IgD-negative memory B cell (primary cell): Measurements from ENCODE around the gene GNAT3. TPM values are rescaled to one million over a fixed set of nuclear protein-coding genes. Genes with fewer than 3 reads are reported as not detected.

ENCODE experiments used
- H3K27ac Mint-ChIP-seq, 3 donors: one replicate each; pipeline ENCODE4 v1.8.0; 2020 to 2022; ENCODE audit warnings: mild to moderate bottlenecking in 3 of 3, mixed read lengths in 3 of 3, moderate library complexity in 1 of 3
- H3K27me3 Mint-ChIP-seq: one replicate; pipeline ENCODE4 v1.8.0; 2021; ENCODE audit warnings: mixed read lengths
- H3K36me3 Mint-ChIP-seq: one replicate; pipeline ENCODE4 v1.8.0; 2020; ENCODE audit warnings: mild to moderate bottlenecking, mixed read lengths
- H3K4me1 Mint-ChIP-seq, 3 donors: one replicate each; pipeline ENCODE4 v1.8.0; 2020 to 2022; ENCODE audit warnings: mixed read lengths in 3 of 3, mild to moderate bottlenecking in 1 of 3
- H3K4me3 Mint-ChIP-seq, 4 donors: one replicate each; pipeline ENCODE4 v1.8.0; 2020 to 2022; ENCODE audit warnings: mild to moderate bottlenecking in 4 of 4, mixed read lengths in 4 of 4, moderate library complexity in 3 of 4
- H3K9me3 Mint-ChIP-seq, 3 donors: one replicate each; pipeline ENCODE4 v1.8.0; 2020 to 2021; ENCODE audit warnings: mixed read lengths in 3 of 3, mild to moderate bottlenecking in 1 of 3
- polyA plus RNA-seq: library from polyadenylated mRNA; unstranded; fragments of 300-500 nt; fragmentation: Illumina TruSeq; gene quantifications from one replicate; pipeline ENCODE4 v1.2.3, GENCODE V29; 2021

GNAT3 gene
- polyA plus RNA-seq, 1 donor from 2014 or later, result not detected

DNA sequence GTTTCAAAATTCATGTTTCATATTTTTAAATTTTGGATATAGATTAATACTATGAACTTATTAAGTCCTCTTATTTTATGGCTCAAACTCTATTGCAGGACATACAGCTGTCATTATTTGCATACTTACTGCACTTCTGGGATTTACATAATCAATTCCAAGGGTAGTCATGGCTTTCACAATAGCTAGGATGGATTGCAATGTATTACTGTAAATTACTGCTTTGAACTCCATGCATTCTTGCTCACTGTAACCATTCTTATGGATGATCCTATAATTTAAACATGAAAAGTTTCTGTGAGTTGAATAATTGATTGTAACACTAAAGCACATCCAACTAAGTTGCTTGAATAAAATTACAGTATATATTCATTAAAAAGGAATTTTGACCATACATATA is 23.5 kb downstream of the GNAT3 start:
- Mint-ChIP-seq H3K27me3 (no peaks in the 10 kb centered on the region), H3K4me3 (no peak overlapping the region), H3K36me3 (no peaks in the 10 kb centered on the region), H3K27ac (no peak overlapping the region), H3K9me3 (peaks cover 5 to 10% (median 6%) of the 10 kb centered on the region in 3 donors), H3K4me1 (no peaks in the 10 kb centered on the region)

DNA sequence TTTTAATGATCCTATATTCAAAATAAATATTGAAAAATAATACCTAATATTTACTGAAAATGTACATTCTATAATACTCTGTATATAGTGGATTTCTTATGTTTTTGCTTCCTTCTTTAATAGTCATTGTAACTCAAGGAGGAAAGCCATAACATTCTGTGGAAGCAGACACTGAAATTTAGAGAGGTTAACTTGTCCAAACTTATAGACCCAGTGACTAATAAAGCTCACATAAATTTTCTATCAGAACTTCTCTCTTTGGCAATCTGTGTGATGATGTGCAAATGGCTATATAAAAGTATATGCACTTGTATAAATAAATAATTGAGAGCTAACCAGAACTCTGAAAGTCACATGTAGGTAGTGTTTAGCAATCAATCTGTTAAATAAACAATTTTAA is 26.1 kb downstream of the GNAT3 start:
- Mint-ChIP-seq H3K36me3 (no peaks in the 10 kb centered on the region), H3K9me3 (peaks cover 3 to 10% (median 9%) of the 10 kb centered on the region in 3 donors), H3K27ac (no peak overlapping the region), H3K27me3 (no peaks in the 10 kb centered on the region), H3K4me1 (no peaks in the 10 kb centered on the region), H3K4me3 (no peak overlapping the region)

DNA sequence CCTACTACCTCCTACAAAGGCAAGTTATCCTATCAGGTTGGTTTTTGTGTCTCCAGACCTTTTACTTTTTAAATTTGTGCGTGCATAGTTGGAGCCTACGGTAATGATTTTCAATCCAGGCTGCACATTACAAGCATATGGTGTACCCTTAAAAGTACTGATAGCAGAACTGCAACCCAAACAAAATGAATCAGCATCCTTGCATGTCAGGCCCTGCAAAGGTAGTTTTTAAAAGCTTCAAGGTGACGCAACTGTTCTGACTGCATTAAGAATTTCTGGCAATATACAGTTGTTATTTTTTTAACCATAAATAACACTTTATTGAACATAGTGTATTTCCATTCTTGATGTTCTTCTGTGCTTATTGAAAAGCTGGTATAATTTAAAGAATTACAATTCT is 28.9 kb downstream of the GNAT3 start:
- Mint-ChIP-seq H3K27me3 (no peaks in the 10 kb centered on the region), H3K27ac (no peak overlapping the region)

DNA sequence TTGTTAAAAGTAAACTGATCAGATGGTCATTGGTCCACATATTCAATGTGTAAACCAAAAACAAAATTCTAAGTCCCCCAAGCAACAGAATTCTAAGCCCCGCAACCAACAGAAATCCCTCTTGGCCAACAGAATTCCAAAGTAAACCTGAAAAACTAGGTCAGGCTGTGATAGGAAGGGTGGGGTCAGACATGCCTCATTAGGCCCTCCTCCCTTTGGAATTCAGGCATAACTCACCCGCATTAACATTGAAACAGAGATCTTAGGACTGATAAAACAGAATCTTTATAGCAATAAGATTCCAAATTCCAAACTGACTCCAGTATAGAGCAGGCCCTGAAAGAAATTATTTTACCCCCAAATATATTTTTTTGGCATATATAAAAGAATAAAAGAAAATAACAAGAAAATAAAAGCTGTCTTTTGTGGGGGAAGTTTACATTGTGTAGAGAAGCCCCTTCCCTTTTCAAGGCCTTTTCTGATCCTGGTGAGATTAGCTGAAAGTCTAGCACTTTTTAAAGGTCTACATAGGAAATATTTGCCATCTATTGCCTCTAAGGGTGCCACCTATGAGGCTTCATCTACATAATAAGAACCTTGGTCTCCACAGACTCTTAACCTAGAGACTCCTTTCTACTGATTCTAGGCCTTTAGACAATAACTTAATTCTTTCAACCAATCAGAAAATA is 30.5 kb downstream of the GNAT3 start:
- H3K27ac Mint-ChIP-seq, result no peak overlapping the region
- H3K4me3 Mint-ChIP-seq, result no peak overlapping the region
- no peaks in the 10 kb centered on the region for H3K27me3 Mint-ChIP-seq

More for the DNA sequence above, 28.9 kb downstream of the GNAT3 start:
- peaks cover 4 to 10% (median 5%) of the 10 kb centered on the region in 3 donors for H3K9me3 Mint-ChIP-seq
- no peaks in the 10 kb centered on the region for H3K36me3 Mint-ChIP-seq
- H3K4me3 Mint-ChIP-seq, result no peak overlapping the region
- H3K4me1 Mint-ChIP-seq, result no peaks in the 10 kb centered on the region

DNA sequence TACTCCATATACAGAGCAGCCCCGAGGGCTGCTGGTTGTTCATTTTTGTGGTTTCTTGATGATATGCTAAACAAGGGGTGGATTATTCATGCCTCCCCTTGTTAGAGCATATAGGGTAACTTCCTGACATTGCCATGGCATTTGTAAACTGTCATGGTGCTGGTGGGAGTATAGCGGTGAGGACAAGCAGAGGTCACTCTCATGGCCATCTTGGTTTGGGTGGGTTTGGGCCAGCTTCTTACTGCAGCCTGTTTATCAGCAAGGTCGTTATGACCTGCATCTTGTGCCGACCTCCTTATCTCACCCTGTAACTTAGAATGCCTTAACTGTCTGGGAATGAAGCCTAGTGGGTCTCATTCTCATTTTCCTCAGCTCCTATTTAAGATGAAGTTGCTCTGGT is 31.3 kb downstream of the GNAT3 start:
- peaks cover 2 to 10% (median 5%) of the 10 kb centered on the region in 3 donors for H3K9me3 Mint-ChIP-seq
- no peak overlapping the region for H3K27ac Mint-ChIP-seq
- H3K36me3 Mint-ChIP-seq, result no peaks in the 10 kb centered on the region
- no peak overlapping the region for H3K4me3 Mint-ChIP-seq
- H3K4me1 Mint-ChIP-seq, result no peaks in the 10 kb centered on the region
- no peaks in the 10 kb centered on the region for H3K27me3 Mint-ChIP-seq

More for the DNA sequence above, 30.5 kb downstream of the GNAT3 start:
- H3K4me1 Mint-ChIP-seq, result no peaks in the 10 kb centered on the region
- no peaks in the 10 kb centered on the region for H3K36me3 Mint-ChIP-seq
- H3K9me3 Mint-ChIP-seq, result peaks cover 2 to 10% (median 5%) of the 10 kb centered on the region in 3 donors

DNA sequence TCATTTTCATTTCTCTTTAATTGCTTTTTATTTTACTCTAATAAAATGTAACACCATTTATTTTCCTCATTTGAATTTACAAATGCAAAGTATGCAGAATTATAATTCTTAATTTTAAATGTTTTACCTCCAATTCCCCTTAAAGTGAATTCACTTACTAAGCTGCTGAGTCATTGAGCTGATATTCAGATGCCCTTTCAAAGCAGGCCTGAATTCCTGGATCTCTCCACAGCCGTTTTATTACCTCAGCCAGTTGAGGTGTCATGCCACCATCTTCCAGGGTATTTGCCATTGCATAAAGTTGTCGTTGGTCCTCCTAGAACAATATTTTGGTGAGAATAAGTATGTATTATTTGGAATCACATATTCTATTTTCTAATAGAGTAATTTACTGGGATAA is 33.2 kb downstream of the GNAT3 start:
- Mint-ChIP-seq H3K4me3 (no peak overlapping the region), H3K27ac (no peak overlapping the region), H3K4me1 (no peaks in the 10 kb centered on the region), H3K9me3 (peaks cover 2 to 5% (median 4%) of the 10 kb centered on the region in 3 donors), H3K27me3 (no peaks in the 10 kb centered on the region), H3K36me3 (no peaks in the 10 kb centered on the region)

DNA sequence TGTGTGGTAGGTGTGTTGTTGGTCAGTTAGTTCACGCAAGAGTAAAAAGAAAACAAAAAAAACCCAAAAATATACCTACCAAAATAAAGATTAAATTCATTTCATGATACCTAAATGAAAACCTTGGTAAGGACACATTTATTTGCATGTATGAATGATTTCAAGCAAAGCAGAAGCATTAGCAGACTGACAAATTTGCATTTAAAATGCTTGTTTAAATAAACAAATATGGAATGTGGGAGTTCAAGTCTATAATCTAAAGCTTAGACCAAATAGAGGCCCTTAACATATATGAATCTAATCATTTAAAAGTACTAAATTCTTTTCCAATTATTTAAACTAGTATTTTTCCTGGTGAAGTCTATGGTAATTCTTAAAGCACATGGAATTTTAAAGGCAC is 35.8 kb downstream of the GNAT3 start:
- Mint-ChIP-seq H3K27me3 (no peaks in the 10 kb centered on the region), H3K27ac (no peak overlapping the region), H3K4me3 (no peak overlapping the region), H3K36me3 (no peaks in the 10 kb centered on the region), H3K4me1 (no peaks in the 10 kb centered on the region), H3K9me3 (peaks cover 0 to 2% (median 0%) of the 10 kb centered on the region in 3 donors)

DNA sequence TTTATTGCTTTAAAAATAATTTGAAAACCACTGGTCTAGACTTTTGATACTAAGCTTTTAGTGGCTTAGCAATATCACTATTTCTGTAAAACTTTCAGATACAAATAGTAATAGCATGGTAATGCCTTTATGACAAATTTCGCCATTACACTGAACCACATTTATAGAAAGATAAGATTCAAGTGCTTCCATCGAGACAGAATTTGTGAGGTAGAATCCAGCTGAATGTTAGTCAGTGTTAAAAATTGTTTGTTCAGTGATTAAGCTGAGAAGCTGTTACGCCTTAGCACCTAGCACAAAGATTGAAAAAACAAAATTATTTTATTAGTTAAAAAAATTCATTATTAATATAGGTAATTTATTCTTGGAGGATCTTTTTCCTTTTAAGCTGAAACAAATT is 36.5 kb downstream of the GNAT3 start:
- Mint-ChIP-seq H3K36me3 (no peaks in the 10 kb centered on the region), H3K4me1 (no peaks in the 10 kb centered on the region), H3K9me3 (peaks cover 0 to 2% (median 0%) of the 10 kb centered on the region in 3 donors), H3K4me3 (no peak overlapping the region), H3K27ac (no peak overlapping the region), H3K27me3 (no peaks in the 10 kb centered on the region)

DNA sequence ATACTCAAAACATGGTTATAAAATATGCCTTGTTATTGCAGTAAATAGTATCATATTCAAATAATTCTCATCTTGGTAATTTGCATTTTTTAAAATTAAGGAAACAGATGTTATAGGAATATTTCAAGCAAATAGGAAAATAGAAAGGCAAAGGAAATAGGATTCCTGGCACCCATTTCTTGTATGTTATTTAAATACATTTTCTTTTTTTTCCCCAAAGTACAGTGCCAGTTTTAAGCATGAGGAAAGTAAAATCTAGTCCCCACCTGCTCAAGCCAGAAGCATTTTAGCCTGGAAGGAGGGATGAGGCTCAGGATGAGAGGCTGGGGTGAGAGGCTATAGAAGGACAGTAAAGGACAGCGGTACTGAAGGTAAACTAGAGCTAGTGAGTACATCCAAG is 38.1 kb downstream of the GNAT3 start:
- Mint-ChIP-seq H3K4me1 (no peaks in the 10 kb centered on the region), H3K27ac (no peak overlapping the region), H3K4me3 (no peak overlapping the region), H3K27me3 (no peaks in the 10 kb centered on the region), H3K36me3 (no peaks in the 10 kb centered on the region), H3K9me3 (no peaks in the 10 kb centered on the region)

DNA sequence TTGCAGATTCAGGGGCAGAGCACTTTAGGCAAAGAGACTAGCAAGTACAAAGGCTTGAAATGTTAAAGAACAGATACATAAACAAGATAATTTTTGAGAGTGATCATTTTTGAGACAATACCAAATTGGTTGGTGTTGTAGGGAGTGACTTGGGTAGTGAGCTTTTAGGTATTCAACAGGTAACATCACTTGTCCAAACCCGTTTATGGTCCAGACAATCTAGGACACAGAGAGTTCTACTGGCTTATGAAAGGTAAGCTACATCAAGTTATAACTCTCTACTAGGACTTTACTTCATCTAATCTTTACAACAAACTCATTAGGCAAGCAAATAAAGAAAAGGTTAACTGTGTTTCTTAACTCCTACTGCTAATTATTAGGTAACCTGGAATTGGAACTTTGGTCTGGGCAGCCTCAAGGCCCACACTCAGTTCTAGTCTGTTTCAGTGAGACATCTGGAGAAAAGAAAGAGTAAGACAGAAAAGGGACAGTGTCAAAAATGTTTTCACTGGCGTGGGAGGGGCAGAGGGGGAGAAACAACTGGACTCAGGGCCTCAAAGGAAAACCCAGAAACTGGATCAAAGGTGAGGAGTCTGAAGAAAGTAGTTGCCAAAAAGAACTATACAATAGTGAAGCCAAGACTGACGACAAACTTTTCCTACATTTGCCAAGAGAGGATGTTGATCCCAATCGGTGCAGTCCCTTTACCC is 39.2 kb downstream of the GNAT3 start:
- Mint-ChIP-seq H3K36me3 (no peaks in the 10 kb centered on the region), H3K9me3 (no peaks in the 10 kb centered on the region), H3K4me1 (no peaks in the 10 kb centered on the region), H3K27me3 (no peaks in the 10 kb centered on the region), H3K27ac (no peak overlapping the region), H3K4me3 (no peak overlapping the region)

DNA sequence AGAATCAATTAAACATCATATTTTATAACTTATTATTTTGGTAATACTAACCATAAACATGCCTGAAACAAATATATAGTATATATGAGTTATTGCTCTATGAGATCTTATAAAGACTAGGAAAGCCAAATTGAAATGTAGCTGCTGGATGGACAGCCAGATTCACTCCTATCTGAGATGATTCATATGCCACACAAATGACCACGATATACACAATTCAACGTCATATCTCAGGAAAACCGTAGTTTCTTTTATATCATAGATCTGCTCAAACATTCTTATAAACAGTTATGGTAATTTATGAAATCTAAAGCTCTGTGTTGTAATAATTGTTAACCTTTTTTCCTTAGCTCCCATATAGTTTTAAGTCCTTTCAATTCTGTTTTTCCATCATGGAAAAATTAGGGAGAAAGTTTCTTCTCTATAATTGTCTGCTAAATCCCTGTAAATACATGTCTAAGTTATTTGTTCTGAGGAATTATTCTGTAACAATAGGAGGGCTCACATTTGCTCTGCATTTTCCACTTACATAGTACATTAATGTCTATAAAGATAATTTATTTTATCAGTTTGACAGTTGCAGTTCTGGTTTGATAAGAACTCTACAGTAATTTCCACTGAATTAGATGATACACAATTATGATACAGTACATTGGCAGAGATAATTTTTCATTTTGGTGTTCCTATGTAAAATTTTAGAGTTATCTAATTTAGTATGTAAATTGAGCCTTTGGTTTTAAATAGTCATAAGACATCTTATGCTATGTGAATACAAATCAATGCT is 42.7 kb downstream of the GNAT3 start:
- Mint-ChIP-seq H3K4me1 (no peaks in the 10 kb centered on the region), H3K27ac (no peak overlapping the region), H3K27me3 (no peaks in the 10 kb centered on the region), H3K9me3 (peaks cover 0 to 3% (median 0%) of the 10 kb centered on the region in 3 donors), H3K4me3 (no peak overlapping the region), H3K36me3 (no peaks in the 10 kb centered on the region)

DNA sequence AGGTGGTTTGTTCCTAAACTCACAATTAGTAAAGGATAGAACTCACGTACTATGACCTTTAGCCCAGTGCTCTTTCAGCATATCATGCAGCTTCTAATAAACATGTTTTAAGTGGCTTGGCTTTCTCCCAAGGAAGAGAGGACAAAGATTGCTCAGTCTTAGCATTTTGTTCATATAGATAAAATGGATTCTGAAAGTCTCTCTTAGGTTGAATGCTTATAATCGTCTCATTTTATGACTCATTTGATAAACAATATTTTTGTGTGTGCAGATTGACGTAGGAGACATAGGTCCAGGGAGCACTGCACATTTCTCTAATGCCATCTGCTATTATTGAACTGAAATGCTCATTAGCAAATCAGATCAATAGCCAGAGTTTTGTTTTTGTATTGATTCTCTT is 44.8 kb downstream of the GNAT3 start:
- H3K4me3 Mint-ChIP-seq, result no peak overlapping the region
- no peaks in the 10 kb centered on the region for H3K36me3 Mint-ChIP-seq
- H3K27me3 Mint-ChIP-seq, result no peaks in the 10 kb centered on the region
- H3K27ac Mint-ChIP-seq, result no peak overlapping the region
- H3K4me1 Mint-ChIP-seq, result no peaks in the 10 kb centered on the region
- H3K9me3 Mint-ChIP-seq, result peaks cover 0 to 13% (median 0%) of the 10 kb centered on the region in 3 donors

DNA sequence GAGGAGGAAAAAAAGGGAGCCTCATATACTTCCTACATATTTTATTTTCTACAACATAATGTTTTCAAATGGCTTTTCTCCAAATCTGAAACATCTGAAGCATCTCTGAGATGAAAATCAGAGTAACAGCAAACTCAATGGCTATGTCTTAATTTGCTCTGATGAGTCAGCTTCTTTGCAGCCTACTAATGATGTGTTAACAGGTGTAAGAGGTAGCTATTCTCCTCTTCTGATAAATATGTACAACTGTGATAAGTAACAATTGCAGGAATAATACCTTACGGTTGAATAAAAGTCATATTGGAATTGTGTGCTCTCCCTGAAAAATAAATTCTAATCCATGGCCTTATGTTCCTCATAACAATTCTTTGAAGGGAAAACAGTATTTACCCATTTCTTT is 45.2 kb downstream of the GNAT3 start:
- peaks cover 0 to 13% (median 0%) of the 10 kb centered on the region in 3 donors for H3K9me3 Mint-ChIP-seq
- no peaks in the 10 kb centered on the region for H3K36me3 Mint-ChIP-seq
- H3K4me1 Mint-ChIP-seq, result no peaks in the 10 kb centered on the region
- no peak overlapping the region for H3K27ac Mint-ChIP-seq
- no peaks in the 10 kb centered on the region for H3K27me3 Mint-ChIP-seq
- no peak overlapping the region for H3K4me3 Mint-ChIP-seq

DNA sequence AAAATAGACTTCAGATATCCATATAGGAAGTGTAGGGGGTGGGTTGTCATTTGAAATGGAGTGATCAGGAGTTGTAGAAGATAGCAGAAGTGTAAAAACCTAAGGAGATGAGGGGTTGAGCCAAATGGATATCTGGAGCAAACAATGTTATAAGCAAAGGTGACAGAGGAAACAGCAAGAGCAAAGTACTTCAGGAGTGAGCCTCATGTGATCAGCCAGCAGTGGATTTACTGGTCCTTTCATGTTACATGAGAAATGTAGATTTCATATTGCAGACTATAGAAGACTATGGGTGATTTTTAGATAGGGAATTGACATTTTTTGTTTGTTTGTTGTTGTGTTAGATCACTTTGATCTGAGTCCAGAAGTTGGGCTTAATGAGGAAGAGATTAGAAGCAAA is 47.7 kb downstream of the GNAT3 start:
- Mint-ChIP-seq H3K4me1 (no peaks in the 10 kb centered on the region), H3K36me3 (no peaks in the 10 kb centered on the region), H3K27ac (no peak overlapping the region)

DNA sequence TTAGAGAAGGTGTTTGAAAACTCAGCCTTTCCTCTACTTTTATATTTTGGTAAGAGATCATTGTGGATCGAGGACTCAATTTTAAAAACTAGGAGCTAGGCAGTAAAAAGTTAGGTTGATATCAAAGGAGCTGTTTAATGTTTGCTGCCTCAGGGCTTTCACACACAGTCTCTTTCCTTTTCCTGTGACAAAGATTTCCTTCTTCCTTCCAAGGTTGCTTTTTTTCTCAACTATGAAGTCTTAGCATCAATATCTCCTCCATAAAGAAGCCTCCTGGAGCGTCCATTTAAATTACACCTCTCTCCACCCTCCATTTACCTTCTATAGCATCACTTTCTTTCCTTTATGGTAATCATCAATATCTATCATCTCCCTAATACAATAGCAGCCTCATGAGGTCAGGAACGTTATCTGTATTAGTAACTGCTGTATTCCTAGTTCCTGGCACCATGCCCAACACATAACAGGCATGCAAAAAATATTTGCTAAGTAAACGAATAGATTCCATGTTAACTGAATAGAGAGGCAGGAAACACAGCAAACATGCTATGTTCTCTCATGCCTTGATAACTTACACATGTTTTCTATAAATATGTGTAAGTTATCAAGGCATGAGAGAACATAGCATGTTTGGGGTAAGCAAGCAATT is 48.5 kb downstream of the GNAT3 start:
- Mint-ChIP-seq H3K4me1 (no peaks in the 10 kb centered on the region), H3K36me3 (no peaks in the 10 kb centered on the region)

More for the DNA sequence above, 47.7 kb downstream of the GNAT3 start:
- Mint-ChIP-seq H3K27me3 (no peaks in the 10 kb centered on the region), H3K9me3 (peaks cover 0 to 17% (median 0%) of the 10 kb centered on the region in 3 donors), H3K4me3 (no peak overlapping the region)

More for the DNA sequence above, 48.5 kb downstream of the GNAT3 start:
- H3K9me3 Mint-ChIP-seq, result peaks cover 0 to 17% (median 0%) of the 10 kb centered on the region in 3 donors
- H3K4me3 Mint-ChIP-seq, result no peak overlapping the region
- H3K27ac Mint-ChIP-seq, result no peak overlapping the region
- H3K27me3 Mint-ChIP-seq, result no peaks in the 10 kb centered on the region
